Measurements from ENCODE around the gene PAK5.

DNA sequence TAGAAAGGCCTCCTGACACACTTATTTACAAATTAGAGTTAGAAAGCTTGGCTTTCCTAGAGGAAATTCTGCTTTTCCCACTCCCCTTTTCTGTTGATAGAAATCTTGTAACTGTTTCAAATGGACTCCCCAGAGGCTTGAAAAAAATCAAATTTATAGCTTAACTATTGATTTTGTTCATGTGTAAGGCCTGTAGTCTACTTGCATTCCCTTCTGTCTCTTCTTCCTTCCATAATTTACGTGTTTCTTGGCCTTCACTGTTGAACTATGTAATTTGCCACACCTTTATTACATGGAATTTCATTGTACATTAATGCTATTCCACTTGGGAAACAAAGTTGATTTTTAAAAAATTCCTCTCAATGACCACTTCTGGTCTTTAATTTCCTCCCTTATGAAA is 243.1 kb downstream of the PAK5 start:
- TF ChIP-seq CTCF (IDR thresholded peaks at IDR 0.05) (no peak), POLR2A (IDR thresholded peaks at IDR 0.05) (no peak)

Measured in Peyer's patch (tissue), 4 donors.